GM19397 (cell line): ENCODE data around the gene UVSSA.

Experiments
- ATAC-seq: cut with Tn5 transposase; IDR thresholded peaks from one replicate; pipeline ENCODE4 v1.9.1; 2021; ENCODE audit warnings: mild to moderate bottlenecking, moderate library complexity; ENCODE audit not compliant: unreplicated experiment

Gene UVSSA

GRCh38 chr4:1348014-1348513 is 1.1 kb downstream of the UVSSA start:
- no peak for ATAC-seq

- no peak for ATAC-seq
Measured at GRCh38 chr4:1348746-1349145, 1.7 kb downstream of the UVSSA start.

GRCh38 chr4:1349359-1350168 is 2.6 kb downstream of the UVSSA start:
- no peak for ATAC-seq

GRCh38 chr4:1350169-1350520 is 3.1 kb downstream of the UVSSA start:
- ATAC-seq = no peak

- ATAC-seq = no peak
Measured at GRCh38 chr4:1351854-1352566, 5.0 kb downstream of the UVSSA start.

- no peak for ATAC-seq
Measured at GRCh38 chr4:1352567-1352900, 5.5 kb downstream of the UVSSA start.

- no peak for ATAC-seq
Measured at GRCh38 chr4:1353186-1354055, 6.4 kb downstream of the UVSSA start.

GRCh38 chr4:1354136-1354982 is 7.4 kb downstream of the UVSSA start:
- ATAC-seq = no peak

- ATAC-seq = no peak
Measured at GRCh38 chr4:1354983-1355275, 7.9 kb downstream of the UVSSA start.

- ATAC-seq = no peak
Measured at GRCh38 chr4:1355378-1355777, 8.4 kb downstream of the UVSSA start.

- no peak for ATAC-seq
Measured at GRCh38 chr4:1356181-1356998, 9.4 kb downstream of the UVSSA start.

- no peak for ATAC-seq
Measured at GRCh38 chr4:1357356-1358248, 10.6 kb downstream of the UVSSA start.

GRCh38 chr4:1358421-1359143 is 11.6 kb downstream of the UVSSA start:
- no peak for ATAC-seq

GRCh38 chr4:1359144-1359501 is 12.1 kb downstream of the UVSSA start:
- ATAC-seq = no peak

GRCh38 chr4:1359976-1360375 is 13.0 kb downstream of the UVSSA start:
- no peak for ATAC-seq

- ATAC-seq = no peak
Measured at GRCh38 chr4:1360423-1361283, 13.6 kb downstream of the UVSSA start.

- no peak for ATAC-seq
Measured at GRCh38 chr4:1361431-1361830, 14.4 kb downstream of the UVSSA start.
